ENCODE results near the gene INPP4B. TPM values are rescaled to one million over a fixed set of nuclear protein-coding genes. Genes with fewer than 3 reads are reported as not detected.

INPP4B gene
- total RNA-seq, 1 experiment from 2014 or later = 114 TPM

- Mint-ChIP-seq H3K4me1 (ENCODE audit: low read depth, unreplicated experiment) (no peaks in the 10 kb centered on the region), H3K27ac (ENCODE audit: unreplicated experiment) (no peak overlapping the region), H3K9me3 (ENCODE audit: low read depth, unreplicated experiment) (peaks cover under 1% of the 10 kb centered on the region), H3K27me3 (ENCODE audit: unreplicated experiment) (no peaks in the 10 kb centered on the region), H3K4me3 (ENCODE audit: low read depth, unreplicated experiment) (no peak overlapping the region), H3K36me3 (ENCODE audit: insufficient read depth, unreplicated experiment) (no peaks in the 10 kb centered on the region)
- intact Hi-C loops (cut with micrococcal nuclease; ENCODE audit: unreplicated experiment) = no loop called here
- no peak for DNase-seq
- BruUV-seq (replicated peaks) = no TSS peak
- CTCF ChIA-PET = no interaction called here
- TF ChIP-seq, protein P1, sequence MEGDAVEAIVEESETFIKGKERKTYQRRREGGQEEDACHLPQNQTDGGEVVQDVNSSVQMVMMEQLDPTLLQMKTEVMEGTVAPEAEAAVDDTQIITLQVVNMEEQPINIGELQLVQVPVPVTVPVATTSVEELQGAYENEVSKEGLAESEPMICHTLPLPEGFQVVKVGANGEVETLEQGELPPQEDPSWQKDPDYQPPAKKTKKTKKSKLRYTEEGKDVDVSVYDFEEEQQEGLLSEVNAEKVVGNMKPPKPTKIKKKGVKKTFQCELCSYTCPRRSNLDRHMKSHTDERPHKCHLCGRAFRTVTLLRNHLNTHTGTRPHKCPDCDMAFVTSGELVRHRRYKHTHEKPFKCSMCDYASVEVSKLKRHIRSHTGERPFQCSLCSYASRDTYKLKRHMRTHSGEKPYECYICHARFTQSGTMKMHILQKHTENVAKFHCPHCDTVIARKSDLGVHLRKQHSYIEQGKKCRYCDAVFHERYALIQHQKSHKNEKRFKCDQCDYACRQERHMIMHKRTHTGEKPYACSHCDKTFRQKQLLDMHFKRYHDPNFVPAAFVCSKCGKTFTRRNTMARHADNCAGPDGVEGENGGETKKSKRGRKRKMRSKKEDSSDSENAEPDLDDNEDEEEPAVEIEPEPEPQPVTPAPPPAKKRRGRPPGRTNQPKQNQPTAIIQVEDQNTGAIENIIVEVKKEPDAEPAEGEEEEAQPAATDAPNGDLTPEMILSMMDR (IDR thresholded peaks at IDR 0.05; ENCODE audit: unreplicated experiment) = no peak
Measured at GRCh38 chr4:141995056-141995455, 851.0 kb downstream of the INPP4B start.

GRCh38 chr4:141977433-141977832 is 868.7 kb downstream of the INPP4B start:
- CTCF ChIA-PET = no interaction called here
- H3K36me3 Mint-ChIP-seq (ENCODE audit: insufficient read depth, unreplicated experiment) = no peaks in the 10 kb centered on the region
- H3K27me3 Mint-ChIP-seq (ENCODE audit: unreplicated experiment) = no peaks in the 10 kb centered on the region
- DNase-seq = no peak
- intact Hi-C loops (cut with micrococcal nuclease; ENCODE audit: unreplicated experiment) = no loop called here
- H3K4me3 Mint-ChIP-seq (ENCODE audit: low read depth, unreplicated experiment) = no peak overlapping the region
- H3K27ac Mint-ChIP-seq (ENCODE audit: unreplicated experiment) = no peak overlapping the region
- TF ChIP-seq, protein P1 (IDR thresholded peaks at IDR 0.05; ENCODE audit: unreplicated experiment) = no peak
- BruUV-seq (replicated peaks) = no TSS peak
- H3K4me1 Mint-ChIP-seq (ENCODE audit: low read depth, unreplicated experiment) = no peaks in the 10 kb centered on the region
- peaks cover 3% of the 10 kb centered on the region for H3K9me3 Mint-ChIP-seq (ENCODE audit: low read depth, unreplicated experiment)
